Parathyroid adenoma (tissue), 2 donors: ENCODE results near the gene TEAD1.

Experiments used
- H2AFZ ChIP-seq: fragments of 300-600 bp; sonication (generic); one replicate; pipeline ENCODE4 v1.7.0; 2017; ENCODE audit warnings: antibody characterized with exemption, mild to moderate bottlenecking
- H3K27ac ChIP-seq: fragments of 300-600 bp; sonication (generic); one replicate; pipeline ENCODE4 v1.7.0; 2017
- H3K27me3 ChIP-seq: fragments of 300-600 bp; sonication (generic); one replicate; pipeline ENCODE4 v1.7.0; 2017; ENCODE audit warnings: low read length; ENCODE audit not compliant: control insufficient read depth, insufficient read depth
- H3K36me3 ChIP-seq: fragments of 300-600 bp; sonication (generic); one replicate; pipeline ENCODE4 v1.7.0; 2017; ENCODE audit warnings: low read length; ENCODE audit not compliant: control insufficient read depth, insufficient read depth
- H3K4me1 ChIP-seq: fragments of 300-600 bp; sonication (generic); one replicate; pipeline ENCODE4 v1.7.0; 2017; ENCODE audit warnings: control low read depth
- H3K4me2 ChIP-seq: fragments of 300-600 bp; sonication (generic); one replicate; pipeline ENCODE4 v1.7.0; 2017; ENCODE audit warnings: low read length
- H3K4me3 ChIP-seq: fragments of 300-600 bp; sonication (generic); one replicate; pipeline ENCODE4 v1.7.0; 2017; ENCODE audit warnings: low read depth, low read length
- H3K79me2 ChIP-seq: fragments of 300-600 bp; sonication (generic); one replicate; pipeline ENCODE4 v1.7.0; 2017; ENCODE audit warnings: control low read depth
- H3K9ac ChIP-seq: fragments of 300-600 bp; sonication (generic); one replicate; pipeline ENCODE4 v1.7.0; 2017; ENCODE audit warnings: mild to moderate bottlenecking
- H3K9me3 ChIP-seq: fragments of 300-600 bp; sonication (generic); one replicate; pipeline ENCODE4 v1.7.0; 2017; ENCODE audit warnings: low read length; ENCODE audit not compliant: control insufficient read depth
- CTCF ChIP-seq: fragments of 300-600 bp; sonication (generic); IDR thresholded peaks from one replicate; pipeline ENCODE4 v1.7.0; 2017; ENCODE audit warnings: antibody characterized with exemption, mild to moderate bottlenecking
- donor health status: primary hyperparathyroidism.

TEAD1 gene

DNA sequence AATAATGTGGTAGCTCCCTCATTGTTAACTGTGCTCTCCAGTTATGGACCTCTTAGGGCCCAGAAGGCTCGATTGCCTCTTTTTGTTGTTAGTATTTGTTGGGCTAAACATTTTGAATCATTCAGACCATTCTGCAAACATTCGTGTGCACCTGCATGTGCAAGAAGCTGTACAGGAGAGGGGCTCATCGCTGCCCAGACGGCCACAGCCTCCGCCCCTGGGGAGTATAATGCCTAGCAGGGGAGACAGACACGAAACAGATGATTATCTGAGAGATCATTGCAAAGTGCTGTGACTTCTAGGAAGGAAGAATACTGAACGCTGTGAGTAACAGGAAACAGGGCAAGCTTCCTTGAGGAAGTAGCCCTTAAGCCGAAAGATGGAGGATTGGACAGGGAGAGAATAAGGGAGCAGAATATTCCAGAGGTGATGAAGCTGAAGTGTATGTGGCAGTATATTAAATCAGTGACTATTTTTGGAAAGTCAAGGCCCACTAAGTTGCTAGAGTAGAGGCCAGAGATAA is 211.6 kb downstream of the TEAD1 start:
- Histone ChIP-seq H2AFZ (no peak overlapping the region), H3K4me3 (no peak overlapping the region), H3K27me3 (no peaks in the 10 kb centered on the region), H3K27ac (no peak overlapping the region), H3K36me3 (no peaks in the 10 kb centered on the region), H3K4me2 (no peak overlapping the region), H3K9ac (no peak overlapping the region), H3K4me1 (peaks cover 3% of the 10 kb centered on the region), H3K79me2 (no peaks in the 10 kb centered on the region), H3K9me3 (no peaks in the 10 kb centered on the region)
- TF ChIP-seq CTCF, result no peak

- no peak overlapping the region for H3K4me2 ChIP-seq
- no peak overlapping the region for H3K9ac ChIP-seq
- H3K36me3 ChIP-seq, result no peaks in the 10 kb centered on the region
- no peaks in the 10 kb centered on the region for H3K79me2 ChIP-seq
- H3K9me3 ChIP-seq, result no peaks in the 10 kb centered on the region
- TF ChIP-seq CTCF, result no peak
- no peak overlapping the region for H2AFZ ChIP-seq
- no peak overlapping the region for H3K27ac ChIP-seq
- H3K4me3 ChIP-seq, result no peak overlapping the region
- no peaks in the 10 kb centered on the region for H3K27me3 ChIP-seq
- H3K4me1 ChIP-seq, result peaks cover 3% of the 10 kb centered on the region
Measured at GRCh38 chr11:12886508-12886907, 212.3 kb downstream of the TEAD1 start.

- peak; percentile 65 for TF ChIP-seq CTCF
- no peaks in the 10 kb centered on the region for H3K36me3 ChIP-seq
- H3K9ac ChIP-seq, result no peak overlapping the region
- H3K79me2 ChIP-seq, result peaks cover under 1% of the 10 kb centered on the region
- no peak overlapping the region for H3K27ac ChIP-seq
- no peaks in the 10 kb centered on the region for H3K9me3 ChIP-seq
- H3K4me1 ChIP-seq, result peaks cover 3% of the 10 kb centered on the region
- no peak overlapping the region for H3K4me2 ChIP-seq
- H2AFZ ChIP-seq, result no peak overlapping the region
- H3K27me3 ChIP-seq, result no peaks in the 10 kb centered on the region
- no peak overlapping the region for H3K4me3 ChIP-seq
Measured at GRCh38 chr11:12888525-12889158, 214.4 kb downstream of the TEAD1 start.

- H3K4me2 ChIP-seq, result no peak overlapping the region
Measured at GRCh38 chr11:12889243-12889642, 215.0 kb downstream of the TEAD1 start.

More at GRCh38 chr11:12889243-12889642, 215.0 kb downstream of the TEAD1 start:
- Histone ChIP-seq H2AFZ (no peak overlapping the region), H3K4me1 (peaks cover 3% of the 10 kb centered on the region), H3K36me3 (no peaks in the 10 kb centered on the region), H3K9me3 (no peaks in the 10 kb centered on the region), H3K79me2 (peaks cover 3% of the 10 kb centered on the region), H3K27me3 (no peaks in the 10 kb centered on the region), H3K9ac (no peak overlapping the region), H3K4me3 (no peak overlapping the region), H3K27ac (no peak overlapping the region)
- no peak for TF ChIP-seq CTCF
